GM12878 (cell line): ENCODE measurements around the gene KRT86. TPM values are rescaled to one million over a fixed set of nuclear protein-coding genes. Genes with fewer than 3 reads are reported as not detected.
"Not testable (repeated sequence)": the region's sequence is repeated elsewhere in the genome, so short reads cannot be mapped to it uniquely, and the experiment has no call there.

Source experiments
- ATAC-seq: fragments of 200-7000 bp; cut with Tn5 transposase; 3 replicates; pipeline ENCODE4 v1.9.1; 2020; ENCODE audit warnings: mild to moderate bottlenecking, moderate library complexity
- BruUV-seq: library from RNA; stranded (reverse); fragments of 400-500 nt; replicated peaks from 2 replicates; lab custom pipeline; 2021; lab: Mats Ljungman, UMichigan
- CTCF ChIA-PET: fragments of 300-600 bp; sonication (Branson Sonifier 250); formaldehyde crosslinking; extraction: SDS; loops from one replicate; lab custom pipeline; 2021; ENCODE audit warnings: inconsistent platforms; lab: Yijun Ruan, JAX
- POLR2A ChIA-PET: fragments of 350-600 bp; formaldehyde crosslinking; extraction: SDS; loops from one replicate; lab custom pipeline; 2021; ENCODE audit warnings: inconsistent platforms; lab: Charles Lee
- RAD21 ChIA-PET: fragments of 300-600 bp; sonication (Branson Sonifier 250); formaldehyde crosslinking; loops from one replicate; lab custom pipeline; 2023; ENCODE audit warnings: antibody characterized with exemption; ENCODE audit not compliant: unreplicated experiment; lab: Charles Lee
- SMC1A ChIA-PET: fragments of 300-600 bp; sonication (Branson Sonifier 250); formaldehyde crosslinking; loops from one replicate; lab custom pipeline; 2023; ENCODE audit not compliant: unreplicated experiment, uncharacterized antibody; lab: Charles Lee
- DNase-seq: peaks from one replicate; pipeline ENCODE4 v3.0.0-alpha.2; 2011; ENCODE audit warnings: low read depth, low spot score
- FAIRE-seq: peaks from 3 replicates; lab custom pipeline; 2011; peaks lifted over from hg19 to GRCh38; lab: Jason Lieb, UNC
- H2AFZ ChIP-seq: 2 replicates; pipeline ENCODE4 v1.6.0; 2011; ENCODE audit warnings: low read depth, low read length, control low read depth; ENCODE audit not compliant: control insufficient read depth
- H3K27ac ChIP-seq: 2 replicates; pipeline ENCODE4 v1.5.1; 2011; ENCODE audit warnings: control low read depth; ENCODE audit not compliant: control insufficient read depth, insufficient read depth
- H3K27me3 ChIP-seq, 2 experiments: replicated peaks in 1 of 2; 2 replicates each; pipeline versions ENCODE4 v1.6.0 to v1.6.1; 2011; ENCODE audit warnings: low read length in 1 of 2; ENCODE audit not compliant: control insufficient read depth in 2 of 2, insufficient read depth in 2 of 2
- H3K36me3 ChIP-seq, 2 experiments: 2 replicates each; pipeline ENCODE4 v1.5.1; 2011; ENCODE audit warnings: low read length in 1 of 2; ENCODE audit not compliant: control insufficient read depth in 2 of 2, insufficient read depth in 2 of 2
- H3K4me1 ChIP-seq: 2 replicates; pipeline ENCODE4 v1.6.1; 2011; ENCODE audit warnings: mild to moderate bottlenecking, low read length, moderate library complexity, mixed read lengths; ENCODE audit not compliant: control insufficient read depth, insufficient read depth
- H3K4me2 ChIP-seq: 2 replicates; pipeline ENCODE4 v1.6.0; 2011; ENCODE audit warnings: control low read depth; ENCODE audit not compliant: control insufficient read depth, insufficient read depth
- H3K4me3 ChIP-seq: fragments of 200-600 bp; sonication (generic); 2 replicates; pipeline ENCODE4 v1.5.1; 2016
- H3K79me2 ChIP-seq: 2 replicates; pipeline ENCODE4 v1.6.0; 2011; ENCODE audit warnings: low read length; ENCODE audit not compliant: control insufficient read depth, insufficient read depth
- H3K9ac ChIP-seq: 2 replicates; pipeline ENCODE4 v1.8.0; 2011; ENCODE audit warnings: low read length, control low read depth, mixed read lengths; ENCODE audit not compliant: control insufficient read depth, insufficient read depth
- H3K9me3 ChIP-seq: replicated peaks from 3 replicates; pipeline ENCODE4 v1.5.1; 2011; ENCODE audit warnings: mild to moderate bottlenecking, low read length; ENCODE audit not compliant: control insufficient read depth, insufficient read depth
- H4K20me1 ChIP-seq: 2 replicates; pipeline ENCODE4 v1.6.0; 2011; ENCODE audit not compliant: control insufficient read depth, insufficient read depth
- BACH1 ChIP-seq: fragments of 450-650 bp; IDR thresholded peaks from 2 replicates; pipeline ENCODE4 v1.6.1; 2017; ENCODE audit warnings: mild to moderate bottlenecking, borderline replicate concordance
- CBFB ChIP-seq: IDR thresholded peaks from 2 replicates; pipeline ENCODE4 v1.6.1; 2016; ENCODE audit warnings: antibody characterized with exemption, low read depth
- CHD1 ChIP-seq: IDR thresholded peaks from 2 replicates; pipeline ENCODE4 v1.6.1; 2012; ENCODE audit warnings: low read depth, low read length, improper control_type of control experiment
- CHD4 ChIP-seq: fragments of 200-600 bp; sonication (generic); IDR thresholded peaks from 2 replicates; pipeline ENCODE4 v1.6.1; 2016; ENCODE audit warnings: mild to moderate bottlenecking
- IRF4 ChIP-seq: IDR thresholded peaks from 2 replicates; pipeline ENCODE4 v1.6.1; 2011; ENCODE audit warnings: low read depth, low read length
- NBN ChIP-seq: fragments of 450-650 bp; IDR thresholded peaks from 2 replicates; pipeline ENCODE4 v1.6.1; 2016
- POU2F2 ChIP-seq: IDR thresholded peaks from 3 replicates; pipeline ENCODE4 v1.6.1; 2011; ENCODE audit warnings: low read depth, mild to moderate bottlenecking, low read length, borderline replicate concordance
- REST ChIP-seq: IDR thresholded peaks from 2 replicates; pipeline ENCODE4 v1.6.1; 2012; ENCODE audit warnings: mild to moderate bottlenecking, low read depth, low read length
- SP1 ChIP-seq: IDR thresholded peaks from one replicate; pipeline ENCODE4 v1.6.1; 2011; ENCODE audit warnings: low read depth, low read length
- SRF ChIP-seq, 2 experiments: IDR thresholded peaks; 2 replicates each; pipeline ENCODE4 v1.6.1; 2011; ENCODE audit warnings: low read depth in 2 of 2, low read length in 2 of 2, mild to moderate bottlenecking in 1 of 2, moderate library complexity in 1 of 2
- ZNF24 ChIP-seq: fragments of 450-650 bp; IDR thresholded peaks from 2 replicates; pipeline ENCODE4 v1.6.1; 2017; ENCODE audit warnings: antibody characterized with exemption, mild to moderate bottlenecking
- WGBS: methylation state at CpG from one replicate; pipeline ENCODE4 v1.1.6; 2016; ENCODE audit warnings: low lambda C conversion rate; ENCODE audit not compliant: insufficient replicate concordance, insufficient coverage; ENCODE audit errors: missing lambda C conversion rate; 5-methylcytosine and 5-hydroxymethylcytosine counted together
- in situ Hi-C: fragments of 300-500 bp; cut with MboI; formaldehyde crosslinking; loops from 9 replicates; pipeline ENCODE4 v1.14.3; 2018; ENCODE audit warnings: mixed read lengths
- intact Hi-C: fragments of 100-400 bp; cut with micrococcal nuclease; formaldehyde crosslinking; loops from one replicate; pipeline ENCODE4 v1.14.2; 2022; ENCODE audit not compliant: unreplicated experiment
- polyA plus RNA-seq, 11 experiments: library from polyadenylated mRNA; depleted of rRNA in 4 of 11; unstranded in 6 of 11; stranded (reverse) in 5 of 11; fragments of >200 nt; fragmentation: Nextera tagmentation in 4 of 11; fragmentation: Illumina TruSeq in 1 of 11; extraction: Ambion mirVana in 4 of 11; extraction: Trizol in 1 of 11; gene quantifications; 1 replicate in 1 of 11; 2 replicates in 10 of 11; pipeline versions ENCODE4 v1.2.1 to v1.2.3, GENCODE V29; 2011 to 2016; ENCODE audit warnings: inconsistent platforms in 2 of 11, missing spikeins in 2 of 11, low read depth in 1 of 11
- total RNA-seq, 4 experiments: library from RNA; depleted of rRNA in 3 of 4; stranded (reverse); fragments of >200 nt in 3 of 4; fragmentation: Illumina TruSeq in 1 of 4; extraction: Trizol in 1 of 4; gene quantifications; 2 replicates each; pipeline versions ENCODE4 v1.2.1 to v1.2.3, GENCODE V29; 2013 to 2021

The KRT86 gene
- total and polyA plus RNA-seq, 10 of the 15 experiments (the other 5 are each of a cell fraction or from before 2014, with no cell fraction given) = 0.11 to 0.54 (median 0.18) TPM; not detected in 4

- no peak for FAIRE-seq
- whole genome bisulfite sequencing = 22% methylated on average over 2 of the region's 2 CpGs
- in situ Hi-C loops = no loop called here
Measured at GRCh38 chr12:52239767-52240166, 34.7 kb upstream of the KRT86 start.

GRCh38 chr12:52240247-52240646 lies 34.2 kb upstream of the KRT86 start:
- in situ Hi-C loops, H3K36me3 ChIP-seq, FAIRE-seq, H3K79me2 ChIP-seq, H2AFZ ChIP-seq, POLR2A ChIA-PET, RAD21 ChIA-PET, H3K4me3 ChIP-seq, BruUV-seq, SMC1A ChIA-PET, H3K9me3 ChIP-seq, intact Hi-C loops, H3K9ac ChIP-seq, H3K27ac ChIP-seq, DNase-seq, ATAC-seq, H4K20me1 ChIP-seq, H3K4me2 ChIP-seq, H3K27me3 ChIP-seq: not testable (repeated sequence)
- CTCF ChIA-PET = interaction anchor here (0.6 to 2.6 kb wide), 4 partner anchors 11 to 39 kb away, joined by 3 to 7 read pairs (median 4); no protein-coding TSS in a partner anchor
- 36% methylated on average over 6 of the region's 6 CpGs for WGBS
- peaks cover 16% of the 10 kb centered on the region for H3K4me1 ChIP-seq

More at GRCh38 chr12:52239767-52240166, 34.7 kb upstream of the KRT86 start:
- intact Hi-C loops = no loop called here
- H3K4me3 ChIP-seq = no peak overlapping the region
- H3K4me1 ChIP-seq = peaks cover 16% of the 10 kb centered on the region
- no peak overlapping the region for H3K4me2 ChIP-seq
- no peak for DNase-seq
- SMC1A ChIA-PET = no interaction called here
- no peak overlapping the region for H2AFZ ChIP-seq
- POLR2A ChIA-PET = no interaction called here
- CTCF ChIA-PET = interaction anchor here (0.6 to 4.1 kb wide), 4 partner anchors 12 to 40 kb away, joined by 3 to 20 read pairs (median 5); no protein-coding TSS in a partner anchor
- H3K27ac ChIP-seq = no peak overlapping the region
- 0 out of 4 replicates have a peak, but pooled peaks cover 0 to 1% of the 10 kb centered on the region in 2 experiments for H3K27me3 ChIP-seq
- BruUV-seq = no TSS peak
- H4K20me1 ChIP-seq = no peaks in the 10 kb centered on the region
- no peaks in the 10 kb centered on the region for H3K79me2 ChIP-seq
- RAD21 ChIA-PET = no interaction called here
- no peaks in the 10 kb centered on the region for H3K36me3 ChIP-seq
- H3K9me3 ChIP-seq = no peaks in the 10 kb centered on the region
- TF ChIP-seq SP1 (no peak), CHD1 (no peak), ZNF24 (no peak), NBN (no peak), BACH1 (no peak), POU2F2 (no peak), CBFB (no peak), REST (no peak), SRF (IDR thresholded peaks at IDR 0.05; ENCODE audit: low read depth in 2 of 2, low read length in 2 of 2) (no peak), IRF4 (no peak), CHD4 (no peak)
- ATAC-seq = no peak
- no peak overlapping the region for H3K9ac ChIP-seq
